ENCODE measurements around the gene MZB1.
"Not testable (repeated sequence)": the region's sequence is repeated elsewhere in the genome, so short reads cannot be mapped to it uniquely, and the experiment has no call there.

The MZB1 gene

DNA sequence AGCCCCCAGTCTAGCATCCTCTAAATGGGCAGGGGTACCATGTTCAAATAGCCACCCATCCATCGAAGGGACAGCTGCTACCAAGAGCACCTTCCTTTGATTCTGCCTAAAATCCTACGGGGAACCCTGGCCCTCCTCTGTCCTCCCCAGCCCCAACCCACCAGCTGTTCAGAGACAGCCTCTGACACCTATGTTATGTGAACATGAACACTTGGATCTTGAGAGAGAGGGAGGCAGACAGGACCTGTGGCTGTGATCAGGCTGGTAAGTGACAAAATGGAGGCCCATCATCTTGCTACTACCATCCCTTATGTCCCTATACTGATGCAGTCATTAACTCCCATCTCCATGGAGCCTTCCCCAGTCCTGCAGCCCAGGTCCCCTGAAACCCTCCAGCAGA is 14.8 kb downstream of the MZB1 start:
- DNase-seq (ENCODE audit: low read depth), result no peak

DNA sequence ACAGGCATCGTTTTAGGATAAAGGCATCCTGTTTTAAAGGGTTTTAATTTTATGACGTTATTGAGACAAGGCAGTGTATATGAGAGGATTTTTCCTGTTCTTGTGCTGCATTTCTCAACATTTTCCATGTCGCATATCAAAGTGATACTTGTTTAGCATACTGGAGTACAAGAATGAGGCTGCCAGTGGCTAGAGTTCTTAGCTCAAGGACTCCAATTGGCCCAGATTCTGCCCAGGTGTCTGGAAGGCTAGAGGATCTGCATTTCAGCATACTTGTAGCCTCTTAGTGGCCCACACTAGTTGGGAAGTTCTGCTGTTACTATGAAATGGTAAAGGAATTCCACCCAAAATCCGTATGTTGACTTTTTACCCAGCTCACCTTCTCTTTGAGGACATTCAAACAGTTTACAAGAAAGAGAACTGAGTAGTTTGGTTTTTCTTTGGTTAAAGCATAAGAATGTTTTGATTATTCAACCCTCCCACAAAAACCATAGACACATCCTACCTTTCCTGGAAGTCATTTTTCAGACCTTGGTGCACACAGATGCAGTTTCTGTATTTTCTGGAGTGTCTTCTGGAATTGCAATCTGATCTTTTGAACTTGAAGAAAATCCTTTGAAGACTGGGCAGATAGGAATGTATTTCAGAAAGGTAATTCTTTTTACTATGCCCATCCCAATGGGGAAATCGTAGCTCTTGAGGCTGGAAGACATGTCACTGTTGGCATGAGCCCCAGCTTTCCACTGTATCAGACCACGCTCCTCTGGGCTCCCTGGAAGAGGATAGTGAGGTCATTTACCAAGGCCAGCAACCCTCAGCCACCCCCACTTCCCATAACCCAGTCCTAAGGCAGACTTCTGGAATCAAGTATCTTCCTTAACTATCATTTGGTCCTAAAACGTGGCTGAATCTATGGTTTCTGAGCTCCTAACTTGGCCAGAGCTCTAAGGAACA is 18.0 kb downstream of the MZB1 start:
- no peak for DNase-seq (ENCODE audit: low read depth)

- DNase-seq (ENCODE audit: low read depth), result peak; percentile 88
Observed at GRCh38 chr5:139369181-139369580, 20.5 kb downstream of the MZB1 start.

DNA sequence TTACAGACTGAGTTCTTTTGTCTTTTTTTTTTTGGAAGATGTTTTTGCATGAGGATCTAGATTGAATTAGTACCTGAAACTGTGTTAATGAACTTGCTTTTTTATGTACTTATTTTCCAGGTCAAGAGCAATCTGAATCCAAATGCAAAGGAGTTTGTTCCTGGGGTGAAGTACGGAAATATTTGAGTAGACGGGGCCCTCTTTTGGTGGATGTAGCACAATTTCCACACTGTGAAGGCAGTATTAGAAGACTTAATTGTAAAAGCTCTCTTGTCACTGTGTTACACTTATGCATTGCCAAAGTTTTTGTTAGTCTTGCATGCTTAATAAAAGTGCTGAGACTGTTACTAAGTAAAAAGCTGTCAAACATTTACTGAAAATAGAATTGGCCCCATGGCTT is 21.1 kb downstream of the MZB1 start:
- DNase-seq (ENCODE audit: low read depth), result peak; percentile 24

DNA sequence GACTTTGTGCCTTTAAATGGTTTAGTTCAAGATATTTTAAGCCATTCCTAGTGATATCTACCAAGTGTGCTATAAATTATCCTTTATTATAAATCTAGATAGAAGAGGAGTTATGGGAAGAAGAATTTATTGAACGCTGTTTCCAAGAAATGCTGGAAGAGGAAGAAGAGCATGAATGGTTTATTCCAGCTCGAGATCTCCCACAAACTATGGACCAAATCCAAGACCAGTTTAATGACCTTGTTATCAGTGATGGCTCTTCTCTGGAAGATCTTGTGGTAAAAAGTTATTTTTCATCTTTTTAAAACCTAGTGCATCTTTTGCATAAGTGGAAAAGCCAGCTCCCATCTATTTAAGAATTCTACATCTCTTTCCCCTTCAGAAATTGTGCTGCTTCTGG is 25.2 kb downstream of the MZB1 start:
- DNase-seq (ENCODE audit: low read depth), result no peak

- DNase-seq (ENCODE audit: low read depth), result no peak
Observed at GRCh38 chr5:139363937-139364336, 25.8 kb downstream of the MZB1 start.

DNA sequence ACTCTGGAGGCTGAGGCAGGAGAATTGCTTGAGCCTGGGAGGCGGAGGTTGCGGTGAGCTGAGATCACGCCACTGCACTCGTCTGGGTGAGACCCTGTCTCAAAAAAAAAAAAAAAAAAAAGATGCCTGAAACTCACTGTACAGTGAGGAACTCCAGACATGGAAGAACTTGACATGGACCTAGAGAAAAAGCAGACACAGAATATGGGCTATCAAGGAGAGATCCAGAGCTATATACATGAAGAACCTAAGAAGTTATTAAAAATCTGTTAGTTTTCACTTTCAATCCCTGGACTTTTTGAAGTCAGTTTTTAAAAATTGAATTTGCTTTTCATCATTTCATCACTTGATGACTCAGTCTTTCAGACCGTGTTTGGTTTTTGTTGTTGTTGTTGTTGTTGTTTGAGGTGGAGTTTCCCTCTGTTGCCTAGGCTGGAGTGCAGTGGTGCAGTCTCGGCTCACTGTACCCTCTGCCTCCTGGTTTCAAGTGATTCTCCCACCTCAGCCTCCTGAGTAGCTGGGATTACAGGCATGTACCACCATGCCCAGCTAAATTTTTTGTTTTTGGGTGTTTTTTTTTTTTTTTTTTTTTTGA is 27.8 kb downstream of the MZB1 start:
- no peak for DNase-seq (ENCODE audit: low read depth)

DNA sequence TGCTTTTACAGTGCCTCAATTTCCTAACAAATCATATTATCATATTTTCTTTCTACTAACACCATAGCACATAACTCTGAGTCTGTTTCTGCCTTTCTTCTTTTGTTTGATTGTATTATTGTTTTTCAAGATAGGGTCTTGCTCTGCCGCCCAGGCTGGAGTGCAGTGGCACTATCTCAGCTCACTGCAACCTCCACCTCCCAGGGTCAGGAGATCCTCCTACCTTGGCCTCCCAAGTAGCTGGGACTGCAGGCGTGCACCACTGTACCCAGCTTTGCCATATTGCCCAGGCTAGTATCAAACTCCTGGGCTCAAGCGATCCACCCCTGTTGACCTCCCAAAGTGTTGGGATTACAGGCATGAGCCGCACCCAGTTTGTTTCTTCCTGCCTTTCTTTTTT is 29.3 kb downstream of the MZB1 start:
- DNase-seq (ENCODE audit: low read depth), result no peak

- DNase-seq (ENCODE audit: low read depth), result peak; percentile 46
Observed at GRCh38 chr5:139358064-139358463, 31.6 kb downstream of the MZB1 start.

DNA sequence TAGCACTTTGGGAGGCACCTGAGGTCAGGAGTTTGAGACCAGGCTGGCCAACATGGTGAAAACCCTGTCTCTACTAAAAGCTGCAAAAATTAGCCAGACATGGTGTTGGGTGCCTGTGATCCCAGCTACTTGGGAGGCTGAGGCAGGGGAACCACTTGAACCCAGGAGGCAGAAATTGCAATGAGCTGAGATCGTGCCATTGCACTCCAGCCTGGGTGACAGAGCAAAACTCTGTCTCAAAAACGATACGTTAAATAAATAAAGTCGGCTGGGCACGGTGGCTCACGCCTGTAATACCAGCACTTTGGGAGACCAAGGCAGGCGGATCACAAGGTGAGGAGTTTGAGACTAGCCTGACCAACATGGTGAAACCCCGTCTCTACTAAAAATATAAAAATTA is 33.8 kb downstream of the MZB1 start:
- not testable (repeated sequence) for DNase-seq (ENCODE audit: low read depth)

- no peak for DNase-seq (ENCODE audit: low read depth)
Observed at GRCh38 chr5:139354186-139354585, 35.5 kb downstream of the MZB1 start.

GRCh38 chr5:139347863-139348262 is 41.9 kb downstream of the MZB1 start:
- not testable (repeated sequence) for DNase-seq (ENCODE audit: low read depth)

DNA sequence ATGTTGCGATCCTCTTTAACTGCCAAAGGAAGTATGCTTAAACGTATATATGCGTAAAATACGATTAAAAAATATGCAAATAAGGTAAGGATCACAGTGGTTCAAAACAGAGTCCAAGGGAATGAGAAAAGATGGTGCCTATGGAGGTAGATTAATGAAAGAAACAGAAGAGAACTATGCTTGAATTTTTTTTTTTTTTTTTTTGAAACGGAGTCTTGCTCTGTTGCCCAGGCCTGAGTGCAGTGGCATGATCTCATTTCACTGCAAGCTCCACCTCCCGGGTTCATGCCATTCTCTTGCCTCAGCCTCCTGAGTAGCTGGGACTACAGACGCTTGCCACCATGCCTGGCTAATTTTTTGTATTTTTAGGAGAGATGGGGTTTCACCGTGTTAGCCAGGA is 44.3 kb downstream of the MZB1 start:
- not testable (repeated sequence) for DNase-seq (ENCODE audit: low read depth)

GRCh38 chr5:139344177-139344576 is 45.5 kb downstream of the MZB1 start:
- DNase-seq (ENCODE audit: low read depth), result no peak

GRCh38 chr5:139343476-139343875 is 46.2 kb downstream of the MZB1 start:
- DNase-seq (ENCODE audit: low read depth), result no peak

GRCh38 chr5:139342423-139342723 is 47.3 kb downstream of the MZB1 start:
- DNase-seq (ENCODE audit: low read depth), result no peak

DNA sequence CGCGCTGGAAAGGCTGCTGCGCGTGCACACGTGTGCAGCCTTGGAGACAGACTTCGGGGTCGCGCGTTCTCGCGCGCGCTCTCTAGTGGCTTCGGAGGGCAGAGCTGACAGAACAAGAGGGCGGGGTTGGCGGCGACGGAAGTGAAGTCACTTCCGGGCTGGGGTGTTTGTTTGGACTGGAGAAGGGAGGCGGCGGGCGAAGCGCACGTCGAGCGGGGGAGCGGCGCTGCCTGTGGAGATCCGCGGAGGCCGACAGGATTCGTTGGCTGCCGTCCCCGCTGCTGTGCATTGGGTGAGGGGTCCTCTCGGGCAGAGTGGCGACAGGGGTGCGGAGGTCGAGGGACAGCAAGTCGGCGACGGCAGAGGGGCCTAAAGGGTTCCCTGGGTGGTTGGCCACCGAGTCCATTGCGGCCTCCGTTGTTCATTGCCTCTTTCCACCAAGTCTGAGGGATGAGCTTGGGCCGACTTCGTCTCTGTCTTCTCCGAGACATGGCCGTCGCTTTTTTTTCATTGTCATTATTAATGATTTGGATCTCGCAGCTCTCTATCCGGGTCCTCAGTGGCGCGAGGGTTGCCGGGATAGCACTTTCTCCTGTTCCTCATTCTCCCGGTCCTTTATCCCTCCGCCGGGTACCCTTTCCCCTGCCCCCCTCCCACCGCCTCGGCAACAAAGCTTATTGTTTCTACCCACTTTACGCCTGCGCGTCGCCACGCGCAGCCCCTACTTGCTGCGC is 47.9 kb downstream of the MZB1 start, which contains the start of gene PAIP2:
TSS of gene PAIP2 (plus strand) at position 166 of the 734 bp plus-strand sequence. CDS start 21,931 bp downstream, outside the sequence.
- peak; percentile 99 for DNase-seq (ENCODE audit: low read depth)

- no peak for DNase-seq (ENCODE audit: low read depth)
Observed at GRCh38 chr5:139341187-139341688, 48.5 kb downstream of the MZB1 start.

DNA sequence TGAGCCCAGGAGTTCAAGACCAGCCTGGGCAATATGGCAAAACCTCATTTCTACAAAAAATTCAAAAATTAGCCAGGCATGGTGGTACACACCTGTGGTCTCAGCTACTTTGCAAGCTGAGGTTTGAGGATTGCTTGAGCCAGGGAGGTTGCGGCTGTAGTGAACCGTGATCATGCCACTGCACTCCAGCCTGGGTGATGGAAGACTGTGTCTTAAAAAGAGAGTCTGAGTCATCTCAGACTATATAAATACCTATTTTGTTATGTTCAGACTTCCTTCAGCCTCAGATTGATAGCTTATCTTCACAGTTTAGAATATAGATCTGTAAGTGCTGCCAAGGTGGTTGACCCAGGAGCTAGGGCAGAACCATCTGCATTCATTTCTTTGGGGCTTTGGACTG is 49.7 kb downstream of the MZB1 start:
- DNase-seq (ENCODE audit: low read depth), result no peak

All from iris pigment epithelial cell (primary cell).